ENCODE results near the gene XRCC3.

DNA sequence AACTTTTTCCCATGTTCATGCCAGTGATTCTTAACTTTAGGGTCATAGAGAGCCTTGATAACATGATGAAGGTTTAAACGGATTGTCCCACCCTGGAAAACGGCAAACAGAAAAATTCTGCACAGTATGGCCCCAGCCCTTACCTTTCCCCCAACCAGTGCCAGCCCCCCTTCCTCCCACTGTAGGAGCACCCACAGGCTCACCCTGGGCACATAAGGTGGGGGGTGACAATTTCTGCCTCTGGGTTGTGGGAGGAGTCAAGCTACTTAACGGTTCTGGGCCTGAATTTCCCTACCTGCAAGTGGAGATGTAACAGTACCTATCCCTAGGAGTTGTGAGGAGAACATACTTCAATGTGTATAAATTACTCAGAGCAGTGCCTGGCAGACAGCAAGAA, 18.0 kb downstream of the XRCC3 start:
- no peak for TF ChIP-seq EZH2 (IDR thresholded peaks at IDR 0.05)
- TF ChIP-seq POLR2AphosphoS5 (IDR thresholded peaks at IDR 0.05; ENCODE audit: borderline replicate concordance, low read depth, low read length) = no peak; the same call in 1 of the 2 replicates

All from SK-N-MC (cell line).